GM03348 (cell line): ENCODE data around the gene EXOC2.

Source experiments
- DNase-seq: peaks from one replicate; pipeline ENCODE4 v3.0.0; 2012; ENCODE audit warnings: low spot score

Gene EXOC2

DNA sequence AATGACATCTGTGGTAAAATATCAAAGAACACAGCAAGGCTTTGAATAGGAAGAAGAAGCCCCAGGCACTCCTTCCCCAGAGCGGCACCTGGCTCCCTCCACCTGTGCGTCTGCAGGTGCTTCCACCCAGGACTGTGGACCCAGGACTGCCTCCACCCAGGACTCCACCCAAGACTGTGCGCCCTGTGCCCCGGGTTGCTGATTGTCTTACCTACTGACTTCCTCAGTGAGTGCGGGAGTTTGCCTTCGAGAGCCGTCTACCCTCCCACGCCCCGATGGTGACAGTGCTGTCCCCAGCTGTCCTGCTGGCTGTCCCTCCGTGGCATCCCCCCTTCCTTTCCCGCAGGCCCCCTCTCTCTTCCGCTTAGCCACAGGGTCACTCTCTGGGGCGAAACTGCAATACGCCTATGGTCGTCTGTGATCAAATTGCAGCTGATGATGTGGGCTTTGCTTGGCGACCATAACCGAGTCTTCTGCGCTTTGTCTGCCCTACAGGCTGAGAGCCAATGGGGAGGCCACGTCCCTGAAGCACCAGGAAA lies 249.2 kb downstream of the EXOC2 start:
- no peak for DNase-seq

GRCh38 chr6:441126-441920 lies 251.6 kb downstream of the EXOC2 start:
- DNase-seq, result no peak

DNA sequence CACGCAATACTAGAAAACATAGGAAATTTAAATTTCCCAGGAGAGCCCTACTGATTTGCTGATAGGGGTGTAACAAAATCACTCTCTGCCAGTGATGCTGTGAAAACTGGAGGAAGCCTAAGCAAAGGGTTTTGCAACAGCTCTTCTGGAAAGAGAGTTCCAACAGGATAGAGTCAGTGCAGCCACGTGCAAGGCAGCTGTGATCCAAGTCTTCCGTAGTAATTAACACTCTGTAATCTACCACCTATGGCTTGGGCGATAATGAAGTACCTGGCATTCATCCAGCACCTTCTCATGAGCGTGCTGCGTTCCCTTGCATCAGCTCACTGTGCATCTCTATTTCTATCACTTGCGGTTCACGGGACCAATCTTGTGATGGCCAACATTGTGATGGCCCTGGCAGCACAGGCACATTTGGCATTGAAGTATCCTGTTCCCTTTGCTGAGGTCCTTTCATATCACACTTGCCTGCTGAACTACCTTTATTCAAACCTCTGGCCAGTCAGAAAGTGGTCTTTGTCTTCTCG lies 253.2 kb downstream of the EXOC2 start:
- DNase-seq, result peak; percentile 36

DNA sequence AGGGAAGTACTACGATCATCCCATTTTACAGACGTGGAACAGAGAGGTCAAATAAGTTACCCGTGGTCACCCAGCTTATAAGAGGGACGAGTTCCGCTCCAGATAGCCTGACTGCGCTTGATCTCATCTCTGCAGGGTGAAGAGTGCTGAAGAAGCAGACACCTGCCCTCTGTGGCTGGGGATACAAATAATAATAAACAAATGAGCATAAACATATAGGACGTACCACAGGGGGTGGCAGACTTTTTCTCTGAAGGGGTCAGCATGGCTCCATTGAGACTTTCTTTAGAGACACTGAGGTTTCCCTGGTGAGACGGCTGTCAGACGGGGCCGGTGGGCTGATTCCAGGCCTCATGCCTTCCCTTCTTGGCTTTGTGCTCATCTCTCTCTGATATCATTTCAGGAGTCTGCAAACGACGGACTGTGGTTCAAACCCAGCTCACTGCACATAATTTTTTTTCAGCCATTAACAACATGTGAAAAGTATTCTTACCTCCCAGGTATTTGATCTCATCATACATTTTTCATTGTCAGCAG lies 254.2 kb downstream of the EXOC2 start:
- no peak for DNase-seq

GRCh38 chr6:437037-437392 lies 255.9 kb downstream of the EXOC2 start:
- DNase-seq, result peak; percentile 33

DNA sequence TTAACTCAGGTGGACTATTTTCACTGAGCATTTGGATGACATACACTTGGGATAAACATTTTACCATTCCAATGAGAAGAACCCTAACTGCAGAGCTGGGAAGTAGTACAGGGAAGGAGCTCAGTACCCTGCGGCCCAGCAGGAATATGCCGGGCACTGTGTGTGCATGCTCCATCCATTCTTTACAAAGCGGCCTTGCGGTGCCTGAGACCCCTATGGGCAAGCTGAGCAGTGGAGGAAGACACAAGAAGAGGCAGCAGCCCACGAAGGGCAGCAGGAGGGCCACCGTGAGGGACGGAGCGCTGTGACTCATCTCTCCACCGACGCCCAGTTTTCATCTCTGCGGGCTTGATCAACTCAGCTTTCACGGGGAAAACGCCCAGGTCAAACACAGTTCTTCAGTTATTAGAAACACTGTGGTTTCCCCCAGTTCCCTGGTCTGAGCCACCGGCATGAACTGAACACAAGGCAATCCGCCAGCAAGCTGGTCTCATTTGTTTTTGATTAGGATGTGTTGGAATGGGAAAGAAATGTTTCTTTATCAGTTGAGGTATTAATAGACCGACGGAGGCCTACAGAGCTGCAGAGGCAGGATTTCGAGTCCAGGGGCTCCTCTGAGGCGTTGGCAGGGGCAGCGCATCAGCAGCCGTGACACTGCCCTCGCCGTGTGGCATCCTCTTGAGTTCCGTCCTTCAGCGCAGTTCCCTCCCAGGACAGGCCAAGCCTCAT lies 256.5 kb downstream of the EXOC2 start:
- peak; percentile 72 for DNase-seq

- DNase-seq, result no peak
Observed at GRCh38 chr6:435441-436307, 257.3 kb downstream of the EXOC2 start.
